Measurements from ENCODE around the gene CCDC190.
"Not testable (repeated sequence)": the region's sequence is repeated elsewhere in the genome, so short reads cannot be mapped to it uniquely, and the experiment has no call there.

- TF ChIP-seq CTCF, POLR2A, POLR2AphosphoS5 (IDR thresholded peaks at IDR 0.05): not testable (repeated sequence)
These were observed 19.6 kb upstream of the CCDC190 start for GRCh38 chr1:162880617-162881016.

All from breast epithelium (tissue), 3 donors.